Trophoblast cell (in vitro differentiated cells and primary cell): ENCODE results near the gene FOXJ3.

ENCODE experiments used
- DNase-seq, 2 donors: peaks; one replicate each; pipeline ENCODE4 v3.0.0-alpha.2; 2016
- H2AFZ ChIP-seq: 2 replicates; pipeline ENCODE4 v1.6.1; 2013; ENCODE audit warnings: low read length, moderate library complexity, mild to moderate bottlenecking; ENCODE audit not compliant: insufficient read depth, poor library complexity
- H2AK5ac ChIP-seq: 2 replicates; pipeline ENCODE4 v1.6.1; 2013; ENCODE audit warnings: mild to moderate bottlenecking, low read length
- H2BK120ac ChIP-seq: 2 replicates; pipeline ENCODE4 v1.6.1; 2013; ENCODE audit warnings: low read length, mild to moderate bottlenecking, moderate library complexity; ENCODE audit not compliant: insufficient read depth, poor library complexity
- H2BK12ac ChIP-seq: 2 replicates; pipeline ENCODE4 v1.6.1; 2013; ENCODE audit warnings: mild to moderate bottlenecking, low read length, moderate library complexity
- H2BK5ac ChIP-seq: 2 replicates; pipeline ENCODE4 v1.6.1; 2013; ENCODE audit warnings: low read length, low read depth, moderate library complexity, mild to moderate bottlenecking; ENCODE audit not compliant: poor library complexity
- H3K14ac ChIP-seq: 2 replicates; pipeline ENCODE4 v1.6.1; 2013; ENCODE audit warnings: mild to moderate bottlenecking, low read length
- H3K18ac ChIP-seq: 2 replicates; pipeline ENCODE4 v1.6.1; 2013; ENCODE audit warnings: mild to moderate bottlenecking, low read length
- H3K23ac ChIP-seq: 2 replicates; pipeline ENCODE4 v1.6.1; 2013; ENCODE audit warnings: low read length
- H3K27ac ChIP-seq: 2 replicates; pipeline ENCODE4 v1.5.1; 2013; ENCODE audit warnings: low read depth, mild to moderate bottlenecking, inconsistent platforms, low read length, moderate library complexity
- H3K27me3 ChIP-seq: 2 replicates; pipeline ENCODE4 v1.6.1; 2013; ENCODE audit warnings: inconsistent platforms, mild to moderate bottlenecking, low read length, moderate library complexity; ENCODE audit not compliant: insufficient read depth
- H3K36me3 ChIP-seq, 2 experiments: 1 replicate in 1 of 2; 2 replicates in 1 of 2; pipeline ENCODE4 v1.6.1; 2013; ENCODE audit warnings: low read length in 2 of 2, mild to moderate bottlenecking in 2 of 2, moderate library complexity in 1 of 2; ENCODE audit not compliant: insufficient read depth in 2 of 2, control insufficient read depth in 1 of 2
- H3K4ac ChIP-seq: 2 replicates; pipeline ENCODE4 v1.6.1; 2013; ENCODE audit warnings: low read depth, mild to moderate bottlenecking, low read length, moderate library complexity
- H3K4me1 ChIP-seq, 2 experiments: 1 replicate in 1 of 2; 2 replicates in 1 of 2; pipeline ENCODE4 v1.6.1; 2013; ENCODE audit warnings: low read length in 2 of 2, mild to moderate bottlenecking in 2 of 2, moderate library complexity in 1 of 2; ENCODE audit not compliant: insufficient read depth in 2 of 2, control insufficient read depth in 1 of 2
- H3K4me2 ChIP-seq: 2 replicates; pipeline ENCODE4 v1.6.1; 2013; ENCODE audit warnings: inconsistent platforms, mild to moderate bottlenecking, low read length, moderate library complexity
- H3K4me3 ChIP-seq: 2 replicates; pipeline ENCODE4 v1.5.1; 2013; ENCODE audit warnings: mild to moderate bottlenecking, low read depth, low read length, inconsistent platforms
- H3K79me1 ChIP-seq: one replicate; pipeline ENCODE4 v1.6.1; 2013; ENCODE audit warnings: low read length
- H3K79me2 ChIP-seq: 2 replicates; pipeline ENCODE4 v1.6.1; 2013; ENCODE audit warnings: low read length, mild to moderate bottlenecking; ENCODE audit not compliant: control insufficient read depth, insufficient read depth, poor library complexity
- H3K9ac ChIP-seq: 2 replicates; pipeline ENCODE4 v1.6.1; 2013; ENCODE audit warnings: mild to moderate bottlenecking, low read length
- H3K9me3 ChIP-seq: 2 replicates; pipeline ENCODE4 v1.6.1; 2013; ENCODE audit warnings: low read depth, mild to moderate bottlenecking, control low read depth, inconsistent platforms, low read length; ENCODE audit not compliant: insufficient read depth
- H4K12ac ChIP-seq: 2 replicates; pipeline ENCODE4 v1.6.1; 2013; ENCODE audit warnings: low read depth, mild to moderate bottlenecking, low read length, moderate library complexity
- H4K8ac ChIP-seq: 2 replicates; pipeline ENCODE4 v1.6.1; 2013; ENCODE audit warnings: low read depth, mild to moderate bottlenecking, low read length, moderate library complexity
- H4K91ac ChIP-seq: one replicate; pipeline ENCODE4 v1.6.1; 2013; ENCODE audit warnings: low read depth, mild to moderate bottlenecking, low read length, moderate library complexity
- WGBS: extraction: QIAGEN DNeasy Blood & Tissue Kit; methylation state at CpG from one replicate; pipeline ENCODE4 v1.1.7; 2013; ENCODE audit warnings: missing lambda C conversion rate; ENCODE audit not compliant: insufficient read length, insufficient coverage; ENCODE audit errors: extremely low coverage; 5-methylcytosine and 5-hydroxymethylcytosine counted together

The FOXJ3 gene

DNA sequence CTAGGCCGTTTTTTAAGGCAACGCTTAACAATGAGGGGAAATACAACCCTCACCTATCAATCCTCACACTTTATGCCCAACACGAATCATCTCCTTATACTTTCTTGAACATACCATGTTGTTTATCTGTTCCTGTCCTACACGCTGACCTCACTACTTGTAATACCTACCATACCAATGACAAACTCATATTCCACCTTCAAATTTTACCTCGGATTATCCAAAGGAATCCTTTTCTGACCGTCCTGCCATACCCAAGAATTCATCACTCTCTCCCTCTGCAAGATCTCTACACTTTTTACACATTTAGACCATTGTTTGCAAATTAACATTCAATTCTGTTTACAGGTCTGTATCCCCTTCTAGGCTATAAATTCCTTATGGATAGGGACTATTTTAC, 106.1 kb downstream of the FOXJ3 start:
- Histone ChIP-seq H2BK120ac (no peak overlapping the region), H4K8ac (no peak overlapping the region), H3K18ac (no peak overlapping the region), H2AFZ (no peak overlapping the region), H3K36me3 (no peaks in the 10 kb centered on the region), H3K4ac (no peak overlapping the region), H3K4me1 (no peaks in the 10 kb centered on the region), H3K4me2 (no peak overlapping the region), H3K79me1 (no peaks in the 10 kb centered on the region), H3K27ac (no peak overlapping the region), H3K4me3 (no peak overlapping the region), H3K27me3 (no peaks in the 10 kb centered on the region), H4K91ac (no peak overlapping the region), H3K79me2 (no peaks in the 10 kb centered on the region), H2BK12ac (no peak overlapping the region), H2AK5ac (no peak overlapping the region), H3K14ac (no peak overlapping the region), H3K23ac (no peak overlapping the region), H4K12ac (no peak overlapping the region), H3K9ac (no peak overlapping the region), H3K9me3 (no peaks in the 10 kb centered on the region), H2BK5ac (no peak overlapping the region)
- no CpG with 5 or more reads among the region's 6 CpGs for WGBS
- peak in 1 of 2 donors; percentile 72 for DNase-seq

DNA sequence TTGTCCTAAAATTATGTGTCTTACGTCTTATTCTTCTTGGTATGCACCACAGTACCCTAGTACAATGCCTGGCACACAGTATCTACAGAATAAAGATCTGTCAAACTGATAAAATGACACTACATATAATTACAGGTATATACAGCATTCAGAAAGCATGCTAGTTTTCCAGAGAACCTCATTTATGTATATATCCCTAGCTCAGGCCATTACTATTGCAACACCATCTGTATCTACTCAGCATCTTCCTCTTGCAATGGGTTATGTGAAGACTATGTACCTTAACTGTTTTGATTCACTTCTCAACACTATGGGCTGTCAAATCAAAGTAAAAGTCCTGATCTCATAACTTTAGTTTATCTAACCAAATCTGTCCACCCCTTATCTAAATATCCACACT, 112.0 kb downstream of the FOXJ3 start:
- DNase-seq, result peak; percentile 53 to 82
- Histone ChIP-seq H3K79me2 (no peaks in the 10 kb centered on the region), H3K14ac (no peak overlapping the region), H4K91ac (no peak overlapping the region), H3K18ac (no peak overlapping the region), H4K8ac (no peak overlapping the region), H3K27me3 (no peaks in the 10 kb centered on the region), H2BK12ac (no peak overlapping the region), H3K9ac (no peak overlapping the region), H3K4me1 (peaks cover 0 to 5% of the 10 kb centered on the region in 2 experiments), H3K4ac (no peak overlapping the region), H2BK5ac (no peak overlapping the region), H3K9me3 (no peaks in the 10 kb centered on the region), H3K27ac (no peak overlapping the region), H3K79me1 (no peaks in the 10 kb centered on the region), H2BK120ac (no peak overlapping the region), H3K36me3 (no peaks in the 10 kb centered on the region), H2AFZ (no peak overlapping the region), H3K4me3 (no peak overlapping the region), H4K12ac (no peak overlapping the region), H2AK5ac (no peak overlapping the region), H3K4me2 (no peak overlapping the region), H3K23ac (no peak overlapping the region)
- no CpG with 5 or more reads among the region's 1 CpG for WGBS

DNA sequence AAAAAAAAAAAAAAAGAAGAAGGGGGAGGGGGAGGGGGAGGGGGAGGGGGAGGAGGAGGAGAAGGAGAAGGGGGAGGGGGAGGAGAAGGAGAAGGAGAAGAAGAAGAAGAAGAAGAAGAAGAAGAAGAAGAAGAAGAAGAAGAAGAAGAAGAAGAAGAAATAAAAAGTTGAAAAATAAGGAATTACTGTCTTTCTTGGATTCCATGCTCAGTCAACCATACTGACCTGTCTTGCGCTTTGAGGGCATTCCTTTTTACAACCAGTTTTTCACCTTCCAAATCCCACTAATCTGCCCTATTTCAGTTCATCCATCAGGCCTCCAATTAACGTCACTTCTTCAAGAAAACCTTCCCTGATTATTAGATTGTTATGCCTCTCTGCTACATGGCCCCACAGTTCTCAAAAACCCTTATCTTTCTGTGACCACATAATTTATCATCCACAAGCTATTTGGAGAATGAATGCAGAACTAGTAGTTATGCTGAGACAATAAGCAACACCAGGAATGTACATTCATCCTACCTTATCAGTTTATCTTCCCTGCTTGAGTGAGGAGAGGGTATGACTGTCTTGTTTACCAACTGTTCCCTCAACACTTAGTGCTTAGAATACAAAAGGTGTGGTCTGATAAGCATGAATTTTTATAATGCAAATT, 113.0 kb downstream of the FOXJ3 start:
- Histone ChIP-seq H2AFZ (no peak overlapping the region), H2AK5ac (no peak overlapping the region), H2BK5ac (no peak overlapping the region), H3K79me2 (no peaks in the 10 kb centered on the region), H2BK120ac (no peak overlapping the region), H3K4ac (no peak overlapping the region), H3K4me3 (no peak overlapping the region), H3K23ac (no peak overlapping the region), H3K27me3 (no peaks in the 10 kb centered on the region), H3K9me3 (no peaks in the 10 kb centered on the region), H4K91ac (no peak overlapping the region), H3K27ac (peak overlapping the region; percentile 32), H4K8ac (no peak overlapping the region), H3K36me3 (no peaks in the 10 kb centered on the region), H3K4me2 (no peak overlapping the region), H4K12ac (no peak overlapping the region), H3K4me1 (peaks cover 0 to 5% of the 10 kb centered on the region in 2 experiments), H3K18ac (no peak overlapping the region), H2BK12ac (no peak overlapping the region), H3K9ac (no peak overlapping the region), H3K79me1 (no peaks in the 10 kb centered on the region), H3K14ac (no peak overlapping the region)
- DNase-seq, result peak; percentile 50 to 95
- no CpG with 5 or more reads among the region's 2 CpGs for WGBS

DNA sequence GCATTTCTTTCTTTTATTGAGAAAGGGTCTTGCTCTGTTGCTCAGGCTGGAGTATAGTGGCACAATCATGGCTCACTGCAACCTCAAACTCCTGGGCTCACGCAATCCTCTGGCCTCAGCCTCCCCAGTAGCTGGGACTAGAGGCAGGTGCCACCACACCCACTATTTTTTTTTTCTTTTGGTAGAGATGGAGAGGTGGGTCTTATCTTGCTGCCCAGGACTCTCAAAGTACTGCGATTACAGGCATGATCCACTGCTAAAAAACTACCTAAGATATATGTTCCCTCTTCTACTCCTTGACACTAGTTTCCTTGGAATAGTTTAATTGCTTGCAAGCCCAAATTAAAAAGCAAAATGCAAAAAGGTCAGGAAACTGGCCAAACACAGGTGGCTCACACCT, 113.6 kb downstream of the FOXJ3 start:
- WGBS, result no CpG with 5 or more reads among the region's 2 CpGs
- no peaks in the 10 kb centered on the region for H3K79me1 ChIP-seq
- DNase-seq, result no peak
- H3K4me1 ChIP-seq, result peaks cover 0 to 5% of the 10 kb centered on the region in 2 experiments
- no peak overlapping the region for H2AK5ac ChIP-seq
- H3K18ac ChIP-seq, result no peak overlapping the region
- H4K12ac ChIP-seq, result no peak overlapping the region
- H2BK12ac ChIP-seq, result no peak overlapping the region
- no peak overlapping the region for H4K8ac ChIP-seq
- no peaks in the 10 kb centered on the region for H3K9me3 ChIP-seq
- no peak overlapping the region for H3K9ac ChIP-seq
- H3K79me2 ChIP-seq, result no peaks in the 10 kb centered on the region
- H3K4me3 ChIP-seq, result no peak overlapping the region
- H3K23ac ChIP-seq, result no peak overlapping the region
- H3K4me2 ChIP-seq, result no peak overlapping the region
- H3K36me3 ChIP-seq, result no peaks in the 10 kb centered on the region
- H3K27me3 ChIP-seq, result no peaks in the 10 kb centered on the region
- H2BK120ac ChIP-seq, result no peak overlapping the region
- H3K27ac ChIP-seq, result no peak overlapping the region
- peak overlapping the region; percentile 33 for H3K4ac ChIP-seq
- H2AFZ ChIP-seq, result no peak overlapping the region
- H2BK5ac ChIP-seq, result no peak overlapping the region
- H3K14ac ChIP-seq, result no peak overlapping the region
- no peak overlapping the region for H4K91ac ChIP-seq
